Nucleus accumbens (tissue), 56 donors: ENCODE measurements around the gene PRAMEF9.
"Not testable (repeated sequence)": the region's sequence is repeated elsewhere in the genome, so short reads cannot be mapped to it uniquely, and the experiment has no call there.

Source experiments
- DNase-seq, 56 donors: peaks; one replicate each; lab custom pipeline; 2025; lab: John Stamatoyannopoulos, UW

PRAMEF9 gene

GRCh38 chr1:13171548-13171947 lies at the start of gene PRAMEF9:
Gene PRAMEF9 (plus strand): TSS chr1:13171848. CDS start chr1:13175281, 3,433 bp downstream.
- not testable (repeated sequence) for DNase-seq

GRCh38 chr1:13155909-13156308 lies 15.7 kb upstream of the PRAMEF9 start, which contains the start of gene PRAMEF26:
Gene PRAMEF26 (minus strand): TSS chr1:13156009. CDS start chr1:13153095, 2,914 bp downstream.
- not testable (repeated sequence) for DNase-seq

GRCh38 chr1:13165531-13165930 lies 6.1 kb upstream of the PRAMEF9 start, which contains the start of gene HNRNPCL4:
Gene HNRNPCL4 (minus strand): TSS chr1:13165631. CDS start chr1:13165467, 164 bp downstream.
- not testable (repeated sequence) for DNase-seq

- not testable (repeated sequence) for DNase-seq
Observed at GRCh38 chr1:13201309-13201708, 29.7 kb downstream of the PRAMEF9 start, which contains the start of gene PRAMEF13. Gene PRAMEF13 (minus strand): TSS chr1:13201409. CDS start chr1:13199589, 1,820 bp downstream.

GRCh38 chr1:13208712-13209111 lies 37.1 kb downstream of the PRAMEF9 start:
- not testable (repeated sequence) for DNase-seq

GRCh38 chr1:13216619-13217018 lies 45.0 kb downstream of the PRAMEF9 start:
- DNase-seq: not testable (repeated sequence)

GRCh38 chr1:13219203-13219602 lies 47.6 kb downstream of the PRAMEF9 start:
- DNase-seq: not testable (repeated sequence)

GRCh38 chr1:13222788-13223187 lies 51.1 kb downstream of the PRAMEF9 start:
- not testable (repeated sequence) for DNase-seq

- no peak for DNase-seq
Observed at GRCh38 chr1:13224480-13225060, 52.9 kb downstream of the PRAMEF9 start.

GRCh38 chr1:13225675-13226204 lies 54.1 kb downstream of the PRAMEF9 start, which contains the start of gene PRAMEF18:
Gene PRAMEF18 (minus strand): TSS chr1:13226154. CDS start chr1:13226106, 48 bp downstream.
- DNase-seq: not testable (repeated sequence)

GRCh38 chr1:13227271-13228055 lies 55.8 kb downstream of the PRAMEF9 start:
- not testable (repeated sequence) for DNase-seq

- DNase-seq: peak in 2 of 56 donors; percentile 8 to 11
Observed at GRCh38 chr1:13228343-13228781, 56.7 kb downstream of the PRAMEF9 start.
